Tongue (tissue), 2 donors: ENCODE results near the gene GJC1. TPM values are rescaled to one million over a fixed set of nuclear protein-coding genes. Genes with fewer than 3 reads are reported as not detected.
A peak's percentile ranks its signal among the peaks of the same experiment; 100 is the strongest.
"Not testable (repeated sequence)": the region's sequence is repeated elsewhere in the genome, so short reads cannot be mapped to it uniquely, and the experiment has no call there.

Experiments used
- DNase-seq: peaks from one replicate; pipeline ENCODE4 v3.0.0-alpha.2; 2015
- total RNA-seq: library from RNA; depleted of rRNA; stranded (reverse); fragments of >200 nt; gene quantifications from one replicate; pipeline ENCODE4 v1.2.3, GENCODE V29; 2014

The GJC1 gene
- total RNA-seq, 1 donor from 2014 or later: 29.1 TPM

DNA sequence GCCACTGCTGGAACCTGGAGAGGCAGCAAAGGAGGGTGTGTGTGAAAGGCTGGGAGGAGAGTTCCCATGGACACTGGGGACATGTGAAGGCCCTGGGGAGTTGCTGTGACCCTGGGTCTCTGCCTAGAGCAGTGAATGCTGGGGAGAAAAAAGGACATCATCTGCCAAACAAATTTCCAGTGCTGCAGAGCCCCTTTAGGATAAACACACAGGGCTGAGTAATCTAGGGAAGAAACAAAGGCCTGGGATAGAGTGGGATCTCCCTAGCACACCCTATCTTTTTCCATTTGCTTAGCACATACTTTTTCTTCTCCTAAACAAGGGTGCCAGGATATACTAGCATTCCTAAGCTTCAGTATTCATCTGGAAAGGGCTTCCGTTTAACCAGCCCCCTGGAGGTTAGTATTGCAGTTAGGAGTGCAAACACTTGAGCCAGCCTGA, 14.3 kb upstream of the GJC1 start:
- no peak for DNase-seq

DNA sequence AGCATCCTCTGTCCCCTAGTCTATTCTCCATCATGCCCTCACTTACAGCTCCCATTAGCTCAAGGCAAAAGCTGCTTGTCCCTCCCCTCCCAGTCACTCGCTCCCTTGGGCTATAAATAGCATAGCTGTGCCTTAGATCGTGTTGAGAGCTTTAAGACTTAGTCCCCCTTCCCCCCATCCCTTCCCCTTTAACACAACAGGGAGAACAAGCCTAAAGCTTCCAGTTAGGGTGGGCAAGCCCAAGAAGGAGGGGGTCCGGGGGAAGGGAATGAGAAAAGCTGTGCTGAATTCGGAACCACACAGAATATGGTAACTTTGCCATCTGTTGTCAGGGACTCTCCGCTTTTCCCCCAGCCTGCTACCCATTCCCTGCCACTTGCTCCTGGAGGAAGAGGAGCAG, 12.7 kb upstream of the GJC1 start:
- DNase-seq: peak; percentile 46

DNA sequence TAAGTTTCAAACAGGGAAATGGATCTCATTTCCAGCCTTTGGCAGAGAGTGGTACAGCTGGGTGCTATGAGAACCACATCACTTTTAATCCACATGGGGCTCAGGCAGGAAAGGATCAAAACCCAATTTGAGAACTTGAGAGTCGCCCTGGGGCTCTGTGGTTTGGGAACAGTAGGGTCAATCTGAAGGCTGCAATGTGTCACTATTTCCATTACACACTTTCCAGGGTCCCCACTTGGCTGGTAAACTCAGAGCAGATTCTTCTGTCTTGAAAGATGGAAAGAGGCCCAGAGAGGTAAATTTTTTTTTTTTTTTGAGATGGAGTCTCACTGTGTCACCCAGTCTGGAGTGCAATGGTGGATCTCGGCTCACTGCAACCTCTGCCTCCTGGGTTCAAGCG, 10.8 kb upstream of the GJC1 start:
- DNase-seq: peak; percentile 36

DNA sequence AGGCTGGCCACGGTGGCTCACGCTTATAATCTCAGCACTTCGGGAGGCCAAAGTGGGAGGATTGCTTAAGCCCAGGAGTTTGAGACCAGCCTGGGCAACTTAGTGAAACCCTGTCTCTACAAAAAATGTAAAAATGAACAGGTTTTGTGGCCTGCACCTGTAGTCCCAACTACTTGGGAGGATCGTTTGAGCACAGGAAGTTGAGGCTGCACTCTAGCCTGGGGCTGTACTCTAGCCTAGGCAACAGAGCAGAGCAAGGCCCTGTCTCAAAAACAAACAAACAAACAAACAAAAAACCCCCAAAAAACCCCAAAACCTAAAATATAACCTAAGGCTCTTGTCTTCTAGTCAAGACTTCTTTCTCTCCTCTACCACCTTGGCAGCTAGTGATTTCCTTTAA, 10.2 kb upstream of the GJC1 start:
- no peak for DNase-seq

DNA sequence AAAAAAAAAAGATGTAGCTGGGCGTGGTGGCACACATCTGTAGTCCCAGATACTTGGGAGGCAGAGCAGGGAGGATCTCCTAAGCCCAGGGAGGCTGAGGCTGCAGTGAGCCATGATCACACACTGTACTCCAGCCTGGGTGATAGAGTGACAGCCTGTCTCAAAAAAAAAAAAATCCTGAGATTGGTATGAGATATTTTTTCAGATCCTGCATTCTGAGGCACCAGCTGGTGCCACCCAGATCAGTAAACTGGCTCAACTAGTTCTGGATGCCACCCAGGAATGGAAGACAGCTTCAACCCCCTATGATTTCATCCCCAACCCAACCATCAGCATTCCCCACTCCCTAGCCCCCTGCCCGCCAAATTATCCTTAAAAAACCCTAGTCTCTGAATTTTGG, 7.1 kb upstream of the GJC1 start:
- DNase-seq: no peak

DNA sequence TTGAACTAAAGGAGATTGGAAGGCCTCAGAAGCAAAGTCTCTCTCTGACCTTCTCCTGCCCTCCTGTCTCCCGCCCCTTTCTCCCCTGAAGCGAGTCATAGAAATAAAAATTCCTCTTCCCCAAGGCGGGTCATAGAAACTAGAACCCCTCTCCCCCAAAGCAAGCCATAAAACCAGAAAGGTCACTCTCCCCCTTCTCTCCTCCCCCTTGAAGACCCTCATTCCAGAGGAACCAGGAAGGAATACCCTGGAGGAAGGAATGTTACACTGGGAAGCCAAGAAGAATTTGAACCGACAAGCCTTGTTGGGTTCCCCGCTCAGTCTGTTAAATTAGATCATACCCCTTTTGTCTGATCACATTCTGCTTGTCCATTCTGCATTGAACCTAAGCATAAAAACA, 2.7 kb upstream of the GJC1 start:
- DNase-seq: no peak

DNA sequence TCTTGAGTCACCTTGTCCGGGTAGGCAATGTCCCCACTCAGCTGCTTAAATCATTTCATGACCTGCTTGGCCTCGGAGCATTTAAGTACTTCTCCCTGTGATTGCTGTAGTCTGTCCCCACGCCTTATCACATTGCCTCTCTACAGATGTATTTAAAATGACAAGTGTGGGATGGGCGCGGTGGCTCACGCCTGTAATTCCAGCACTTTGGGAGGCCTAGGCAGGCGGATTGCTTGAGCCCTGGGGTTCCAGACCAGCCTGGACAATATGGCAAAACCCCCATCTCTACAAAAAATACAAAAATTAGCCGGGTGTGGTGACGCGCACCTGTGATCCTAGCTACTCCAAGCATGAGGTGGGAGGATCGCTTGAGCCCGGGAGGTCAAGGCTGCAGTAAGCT, 1.3 kb upstream of the GJC1 start:
- no peak for DNase-seq

DNA sequence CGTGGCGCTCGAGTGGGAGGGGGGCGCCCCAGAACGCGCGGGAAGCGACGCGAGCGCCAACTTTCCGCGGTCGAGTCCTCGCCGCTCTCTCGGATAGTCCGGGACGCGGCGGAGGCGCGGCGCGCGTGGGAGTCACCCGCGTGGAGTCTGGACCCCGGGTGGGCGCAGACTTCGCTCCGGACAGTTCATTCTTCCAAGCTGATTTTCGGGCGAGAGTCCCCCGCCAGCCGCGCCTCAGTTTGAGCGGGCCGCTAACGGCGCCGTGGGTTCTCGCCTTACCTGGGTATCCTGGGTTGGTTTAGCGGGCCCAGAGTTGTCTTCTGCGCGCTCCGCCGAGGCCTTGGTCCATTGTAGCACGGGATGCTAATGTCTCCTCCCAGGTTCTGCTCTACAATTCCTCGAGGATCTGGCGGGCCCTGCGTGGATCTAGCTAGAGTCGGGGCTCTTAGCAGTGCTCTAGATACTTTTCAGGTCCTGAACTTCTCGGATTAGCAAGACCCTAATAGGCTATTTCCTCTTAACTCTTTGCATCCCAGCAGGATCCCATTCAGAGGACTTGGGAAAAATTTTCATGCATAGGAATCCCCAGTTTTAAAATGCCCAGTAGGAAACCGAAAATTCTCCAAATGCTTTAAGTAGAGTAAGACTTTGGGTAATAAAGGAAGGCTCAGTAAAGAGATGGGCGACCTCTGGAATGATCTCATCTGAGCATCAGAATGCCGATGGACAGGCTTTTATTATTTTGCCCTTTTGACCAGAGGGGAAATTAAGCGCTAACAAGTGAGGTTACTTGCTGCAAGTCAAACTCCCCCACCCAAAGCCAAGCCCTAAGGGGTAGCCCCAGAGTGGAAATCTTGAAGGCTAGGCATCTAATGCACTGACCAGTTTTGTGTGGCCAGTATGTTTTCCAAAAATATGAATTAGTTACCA, 537 bp upstream of the GJC1 start:
- peak; percentile 48 for DNase-seq

DNA sequence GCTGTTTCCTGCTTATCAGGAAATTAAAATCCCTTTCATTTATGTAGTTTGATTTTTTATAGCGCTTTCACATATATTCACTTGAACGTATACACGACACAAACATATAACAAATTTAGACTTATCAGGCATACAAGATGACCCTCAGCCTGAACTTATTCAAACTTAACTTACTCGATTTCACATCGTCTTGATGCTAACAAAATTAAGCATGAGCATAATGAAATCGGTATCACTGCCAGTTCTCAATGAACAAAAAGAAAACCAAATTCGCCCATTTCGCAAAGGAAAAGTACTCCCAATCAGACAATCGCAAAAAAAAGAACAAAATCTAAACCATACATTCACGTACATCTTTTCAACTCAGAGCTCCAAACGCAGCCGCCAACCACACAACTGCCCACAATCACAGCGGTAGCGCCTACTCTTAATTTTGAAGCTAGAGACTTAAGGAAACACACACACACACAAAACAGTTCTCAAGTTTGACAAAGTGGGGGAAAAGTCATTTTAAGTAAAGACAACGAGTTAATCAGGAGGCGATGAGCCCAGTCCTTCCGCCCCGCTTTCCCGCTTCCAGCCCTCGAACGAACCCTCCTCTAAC, 1.1 kb downstream of the GJC1 start:
- no peak for DNase-seq

DNA sequence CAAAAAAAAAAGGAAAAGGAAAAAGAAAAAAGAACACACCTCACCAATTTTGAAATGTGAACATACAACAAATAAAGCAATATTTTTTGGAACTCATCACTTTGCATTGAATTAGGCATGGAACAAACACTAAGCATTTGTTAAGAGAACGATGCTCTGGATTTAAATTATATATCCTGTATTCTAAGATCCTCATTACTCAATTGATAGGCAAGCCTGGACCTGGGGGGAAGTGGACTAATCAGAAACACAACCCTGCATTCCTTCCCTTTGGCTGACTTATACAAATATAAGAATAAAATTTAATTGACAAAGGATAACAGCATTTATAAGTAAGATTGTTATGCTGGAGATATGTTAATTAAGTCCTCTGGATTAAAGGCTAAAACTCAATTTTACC, 2.2 kb downstream of the GJC1 start:
- DNase-seq: no peak

DNA sequence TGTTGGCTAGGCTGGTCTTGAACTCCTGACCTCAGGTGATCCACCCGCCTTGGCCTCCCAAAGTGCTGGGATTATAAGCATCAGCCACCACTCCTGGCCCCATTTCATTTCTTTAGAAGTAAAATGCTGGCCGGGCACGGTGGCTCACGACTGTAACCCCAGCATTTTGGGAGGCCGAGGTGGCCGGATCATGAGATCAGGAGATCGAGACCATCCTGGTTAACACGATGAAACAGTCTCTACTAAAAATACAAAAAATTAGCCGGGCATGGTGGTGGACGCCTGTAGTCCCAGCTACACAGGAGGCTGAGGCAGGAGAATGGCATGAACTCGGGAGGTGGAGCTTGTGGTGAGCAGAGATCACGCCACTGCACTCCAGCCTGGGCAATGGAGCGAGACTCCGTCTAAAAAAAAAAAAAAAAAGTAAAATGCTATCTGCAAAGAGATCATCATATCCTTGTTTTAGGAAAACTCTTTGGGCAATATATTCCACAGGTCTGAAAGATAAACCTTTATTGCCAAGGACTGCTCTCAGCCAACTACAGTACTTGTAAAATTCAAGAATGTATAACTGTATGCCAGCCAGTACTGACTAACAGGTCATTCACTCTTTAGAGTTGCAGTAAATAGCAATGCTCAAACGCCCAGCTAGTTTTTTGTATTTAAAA, 3.8 kb downstream of the GJC1 start:
- DNase-seq: no peak

DNA sequence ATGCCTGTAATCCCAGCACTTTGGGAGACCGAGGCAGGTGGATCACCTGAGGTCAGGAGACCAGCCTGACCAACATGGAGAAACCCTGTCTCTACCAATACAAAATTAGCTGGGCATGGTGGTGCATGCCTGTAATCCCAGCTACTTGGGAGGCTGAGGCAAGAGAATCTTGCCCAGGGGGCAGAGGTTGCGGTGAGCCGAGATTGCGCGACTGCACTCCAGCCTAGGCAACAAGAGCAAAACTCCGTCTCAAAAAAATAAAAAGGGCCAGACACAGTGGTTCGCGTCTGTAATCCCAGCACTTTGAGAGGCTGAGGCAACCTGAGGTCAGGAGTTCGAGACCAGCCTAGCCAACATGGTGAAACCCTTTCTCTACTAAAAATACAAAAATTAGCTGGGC, 4.9 kb downstream of the GJC1 start:
- not testable (repeated sequence) for DNase-seq

DNA sequence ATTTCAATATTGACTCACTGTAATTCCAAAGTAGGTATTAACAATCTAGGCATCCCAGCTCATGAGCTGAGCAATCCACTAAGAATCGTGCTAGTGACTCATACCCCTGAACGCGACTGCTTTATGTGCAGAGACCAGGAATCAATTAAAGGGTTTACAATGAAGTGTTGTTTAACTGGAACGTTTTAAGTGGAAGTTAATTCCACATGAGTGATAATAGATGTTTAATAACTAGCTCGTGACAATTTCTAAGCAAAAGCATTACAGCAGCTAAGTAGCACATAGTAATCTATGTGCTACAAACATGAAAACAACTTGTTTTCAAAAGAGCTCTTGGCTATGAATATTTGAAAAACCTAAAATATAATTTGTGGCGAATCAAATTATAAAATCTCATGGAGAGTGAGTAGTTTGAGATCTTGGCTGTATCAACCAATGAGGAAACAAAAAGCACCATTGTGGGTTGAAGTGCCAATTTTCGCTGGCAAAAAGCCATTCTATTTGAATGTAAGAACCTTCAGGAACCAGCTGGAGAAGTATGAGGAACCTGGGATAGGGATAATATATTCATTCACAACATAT, 9.4 kb downstream of the GJC1 start:
- DNase-seq: peak; percentile 54

DNA sequence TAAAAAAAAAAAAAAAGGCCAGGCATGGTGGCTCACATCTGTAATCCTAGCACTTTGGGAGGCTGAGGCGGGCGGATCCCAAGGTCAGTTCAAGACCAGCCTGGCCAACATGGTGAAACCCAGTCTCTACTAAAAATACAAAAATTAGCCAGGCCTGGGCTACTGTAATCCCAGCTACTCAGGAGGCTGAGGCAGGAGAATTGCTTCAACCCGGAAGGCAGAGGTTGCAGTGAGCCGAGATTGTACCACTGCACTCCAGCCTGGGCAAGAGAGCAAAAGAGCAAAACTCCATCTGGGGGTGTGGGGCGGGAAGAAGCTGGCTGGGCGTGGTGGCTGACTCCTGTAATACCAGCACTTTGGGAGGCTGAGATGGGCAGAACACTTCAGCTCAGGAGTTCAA, 11.6 kb downstream of the GJC1 start:
- not testable (repeated sequence) for DNase-seq

DNA sequence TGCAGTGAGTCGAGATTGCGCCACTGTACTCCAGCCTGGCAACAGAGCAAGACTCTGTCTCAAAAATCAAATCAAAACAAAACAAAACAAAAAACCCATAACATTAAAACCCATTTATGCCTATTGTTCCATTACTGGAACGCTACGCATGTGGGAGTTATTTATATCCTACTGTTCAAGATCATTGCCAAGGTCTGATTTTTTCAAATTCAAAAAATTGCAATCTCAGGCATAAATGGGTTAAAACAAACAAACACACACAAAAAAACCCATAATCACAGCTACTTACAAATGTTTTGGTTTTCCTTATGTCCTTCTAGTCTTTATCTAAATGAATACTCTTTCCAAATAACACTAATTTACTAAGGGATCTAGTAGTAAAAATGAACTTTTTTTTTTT, 17.8 kb downstream of the GJC1 start:
- DNase-seq: no peak

DNA sequence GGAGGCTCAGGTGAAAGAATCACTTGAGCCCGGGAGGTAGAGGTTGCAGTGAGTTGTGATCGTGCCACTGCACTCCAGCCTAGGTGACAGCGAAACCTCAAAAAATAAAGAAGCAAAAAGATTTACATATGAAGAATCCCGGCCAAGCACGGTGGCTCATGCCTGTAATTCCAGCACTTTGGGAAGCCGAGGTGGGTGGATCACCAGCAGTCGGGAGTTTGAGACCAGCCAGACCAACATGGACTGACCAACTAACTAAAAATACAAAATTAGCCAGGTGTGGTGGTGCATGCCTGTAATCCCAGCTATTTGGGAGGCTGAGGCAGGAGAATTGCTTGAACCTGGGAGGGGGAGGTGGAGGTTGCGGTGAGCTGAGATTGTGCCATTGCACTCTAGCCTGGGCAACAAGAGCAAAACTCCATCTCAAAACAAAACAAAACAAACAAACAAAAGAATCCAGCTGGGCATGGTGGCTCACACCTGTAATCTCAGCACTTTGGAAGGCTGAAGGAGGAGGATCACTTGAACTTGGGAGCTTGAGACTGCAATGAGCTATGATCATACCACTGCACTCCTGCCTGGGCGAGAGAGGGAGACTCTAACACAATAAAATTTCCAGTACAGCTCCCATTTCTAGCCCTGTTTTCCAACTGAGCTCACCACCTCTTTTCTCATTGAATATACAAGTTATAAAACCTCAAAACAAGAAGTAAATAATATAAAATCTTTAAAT, 21.3 kb downstream of the GJC1 start:
- not testable (repeated sequence) for DNase-seq

DNA sequence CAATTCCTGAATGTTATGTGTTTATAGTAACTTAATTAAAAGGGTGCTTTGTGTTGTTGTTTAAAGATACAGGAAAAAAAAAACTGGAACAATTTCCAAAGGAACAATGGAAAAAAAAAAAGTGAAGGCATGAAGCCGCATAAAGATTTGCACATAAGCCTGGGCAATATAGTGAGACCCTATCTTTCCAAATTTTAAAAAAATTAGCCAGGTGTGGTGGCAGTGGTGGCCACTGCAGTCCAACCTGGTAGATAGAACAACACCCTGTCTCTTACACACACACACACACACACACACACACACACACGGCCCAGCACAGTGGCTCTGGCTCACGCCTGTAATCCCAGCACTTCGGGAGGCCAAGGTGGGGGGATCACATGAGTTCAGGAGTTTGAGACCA, 21.9 kb downstream of the GJC1 start:
- DNase-seq: no peak

DNA sequence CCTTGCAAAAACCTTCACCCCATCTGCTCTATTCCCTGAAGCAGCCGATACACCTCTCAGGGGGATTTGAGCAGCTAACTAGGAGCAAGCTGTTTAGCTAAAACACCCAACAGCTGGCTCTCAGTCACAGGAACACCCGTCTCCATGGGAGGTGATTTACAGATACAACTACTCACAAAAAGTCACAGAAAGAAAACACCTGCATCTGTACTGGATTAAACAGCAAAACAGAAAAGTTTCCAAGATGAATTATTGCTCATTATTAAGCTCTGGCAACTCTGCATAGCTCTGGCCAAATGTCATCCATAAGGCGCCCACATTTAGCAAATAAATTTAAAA, 22.3 kb downstream of the GJC1 start:
- DNase-seq: no peak

DNA sequence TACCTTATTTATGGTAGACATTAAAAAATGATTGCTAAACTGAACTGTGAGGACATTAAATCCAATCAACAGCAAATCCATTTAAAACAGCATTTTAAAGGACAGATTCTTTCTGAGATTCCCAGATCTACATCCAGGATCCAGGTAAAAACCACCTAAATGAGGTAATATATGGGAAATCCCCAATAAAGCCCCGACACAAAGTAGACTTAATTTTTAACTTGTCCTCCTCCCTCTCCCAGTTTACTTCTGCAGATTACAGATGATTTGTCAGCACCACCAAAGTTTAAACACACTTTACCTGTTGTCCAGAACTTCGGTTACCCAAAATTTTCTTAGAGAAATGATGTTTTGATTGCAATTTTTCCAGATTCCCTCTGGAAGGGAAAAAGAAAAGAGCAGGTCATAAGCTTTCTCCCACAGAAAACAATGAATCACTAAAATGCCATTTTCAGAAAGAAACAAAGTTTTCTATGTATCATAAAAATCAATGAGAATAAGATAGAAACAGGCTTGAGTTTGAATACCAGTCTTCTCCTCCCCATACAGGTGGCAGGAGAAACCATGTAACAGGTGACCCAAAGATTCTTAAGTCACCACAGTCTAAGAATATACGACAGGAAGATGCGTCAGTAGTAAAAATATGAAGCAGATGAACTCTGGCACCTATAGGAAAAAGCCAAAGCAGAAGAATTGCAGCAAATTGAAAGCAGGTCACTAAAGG, 22.8 kb downstream of the GJC1 start:
- no peak for DNase-seq

DNA sequence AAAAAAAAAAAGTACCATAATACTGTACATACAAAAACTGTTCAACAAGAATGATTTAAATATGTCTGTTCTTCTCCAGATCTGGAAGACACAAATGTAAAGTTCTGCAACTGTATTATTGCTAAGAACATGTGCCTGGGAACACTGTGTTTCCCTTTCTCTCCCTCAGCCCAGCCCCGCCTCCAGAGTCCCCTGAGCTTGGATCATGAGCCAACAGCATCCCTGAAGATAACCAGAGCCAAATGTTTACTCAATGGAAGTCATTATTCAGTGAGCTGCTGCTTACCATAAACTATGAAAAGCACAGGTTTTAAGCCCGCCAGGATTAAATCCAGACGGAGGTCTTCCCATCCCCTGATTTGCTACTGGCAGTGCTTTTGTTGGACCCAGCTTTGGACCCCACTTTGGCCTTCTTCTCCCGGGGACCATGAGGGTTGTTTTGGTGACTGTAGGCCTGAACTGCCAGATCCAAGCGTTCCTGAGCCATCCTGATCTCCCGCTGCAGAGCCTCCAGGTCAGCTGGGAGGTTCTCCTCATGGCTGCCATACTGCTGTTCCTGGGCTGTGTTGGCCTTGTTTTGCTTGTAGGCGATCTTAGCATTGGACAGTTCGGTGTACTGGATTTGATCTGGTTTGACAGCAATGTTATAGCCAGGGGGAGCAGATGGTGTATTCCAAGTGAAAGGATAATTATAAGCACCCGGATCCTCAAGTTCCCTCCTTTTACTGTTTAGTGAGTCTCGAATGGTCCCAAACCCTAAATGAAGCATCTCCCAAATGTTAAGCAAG, 25.6 kb downstream of the GJC1 start:
- peak; percentile 85 for DNase-seq

DNA sequence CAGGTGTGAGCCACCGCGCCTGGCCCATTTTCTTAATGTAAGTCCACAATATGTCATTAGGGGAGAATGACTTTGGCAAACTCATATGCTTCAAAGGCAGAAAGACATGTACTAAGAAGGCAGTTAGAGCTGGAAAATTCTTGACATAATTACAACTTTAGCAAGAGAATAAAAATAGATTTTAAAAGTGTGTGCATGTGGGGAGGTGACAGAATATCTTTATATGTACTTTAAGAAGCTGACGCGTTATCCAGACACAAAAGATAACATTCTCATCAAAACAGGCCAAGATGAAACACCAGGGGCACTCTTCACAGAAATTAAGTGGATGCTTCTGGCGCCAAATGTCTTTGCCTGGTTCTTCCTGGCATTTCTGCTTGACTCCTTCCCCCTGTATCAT, 28.2 kb downstream of the GJC1 start:
- DNase-seq: no peak
